NCI-H2107 treated with DMSO at 0.1 percent for 48 hours (cell line): Measurements from ENCODE around the gene MMP14.
A peak's percentile ranks its signal among the peaks of the same experiment; 100 is the strongest.
"Not testable (repeated sequence)": the region's sequence is repeated elsewhere in the genome, so short reads cannot be mapped to it uniquely, and the experiment has no call there.

Source experiments
- DNase-seq: peaks from one replicate; lab custom pipeline; 2025; ENCODE audit not compliant: unreplicated experiment; lab: John Stamatoyannopoulos, UW

The MMP14 gene

DNA sequence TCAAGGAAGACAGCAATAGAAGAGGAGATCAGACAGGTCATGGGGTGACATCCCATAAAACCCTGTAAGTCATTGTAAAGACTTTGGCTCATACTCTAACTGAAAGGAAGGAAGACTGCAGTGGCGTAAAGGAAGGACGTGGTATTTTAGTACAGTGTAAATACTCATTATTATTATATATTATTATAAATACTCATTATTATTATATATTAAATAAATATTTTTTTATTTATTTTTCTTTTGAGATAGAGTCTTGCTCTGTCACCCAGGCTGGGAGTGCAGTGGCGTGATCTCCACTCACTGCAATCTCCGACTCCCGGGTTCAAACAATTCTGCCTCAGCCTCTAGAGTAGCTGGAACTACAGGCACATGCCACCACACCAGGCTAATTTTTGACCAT lies 20.0 kb downstream of the MMP14 start:
- no peak for DNase-seq

DNA sequence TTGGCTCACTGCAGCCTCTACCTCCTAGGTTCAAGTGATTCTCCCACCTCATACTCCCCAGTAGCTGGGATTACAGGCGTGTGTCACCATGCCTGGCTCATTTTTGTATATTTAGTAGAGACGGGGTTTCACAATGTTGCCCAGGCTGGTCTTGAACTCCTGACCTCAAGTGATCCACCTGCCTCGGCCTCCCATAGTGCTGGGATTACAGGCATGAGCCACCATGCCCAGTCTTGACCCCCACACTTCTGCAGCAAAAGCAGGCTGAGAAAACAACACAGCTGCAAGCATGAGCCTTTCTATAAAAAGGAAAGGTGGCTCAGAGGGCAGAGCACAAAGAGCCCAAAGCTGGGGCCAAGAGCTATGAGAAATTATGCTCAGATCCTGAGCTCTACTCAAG lies 24.0 kb downstream of the MMP14 start:
- DNase-seq = not testable (repeated sequence)

DNA sequence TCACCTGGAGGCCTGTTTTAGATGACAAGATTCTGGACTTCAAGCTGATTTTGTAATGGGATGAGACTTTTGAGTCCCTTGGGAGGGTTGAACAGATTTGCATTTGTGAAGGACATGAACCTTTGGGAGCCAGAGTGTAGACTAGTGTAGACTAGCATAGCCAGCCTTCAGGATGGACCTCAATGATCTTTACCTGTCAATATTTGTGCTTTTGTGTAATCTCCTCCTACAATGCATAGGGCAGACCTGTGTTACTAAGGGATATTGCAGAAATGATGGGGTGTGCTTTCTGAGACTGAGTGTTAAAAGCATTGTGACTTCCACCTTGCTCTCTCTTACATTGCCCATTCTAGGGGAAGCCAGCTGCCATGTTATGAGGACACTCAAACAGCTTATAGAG lies 25.3 kb downstream of the MMP14 start:
- DNase-seq = no peak

DNA sequence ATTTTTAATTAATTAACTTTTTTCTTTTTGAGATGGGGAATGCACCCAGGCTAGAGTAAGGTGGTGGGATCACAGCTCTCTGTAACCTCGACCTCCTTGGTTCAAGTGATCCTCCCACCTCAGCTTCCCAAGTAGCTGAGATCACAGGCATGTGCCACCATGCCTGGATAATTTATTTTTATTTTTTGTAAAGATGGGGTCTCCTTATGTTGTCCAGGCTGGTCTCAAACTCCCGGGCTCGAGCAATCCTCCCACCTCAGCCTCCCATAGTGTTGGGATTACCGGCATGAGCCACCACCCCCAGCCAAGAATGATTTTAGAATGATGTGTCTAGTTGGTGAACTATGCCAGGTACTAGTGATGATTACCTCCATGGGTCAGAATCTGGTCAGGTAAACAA lies 28.6 kb downstream of the MMP14 start:
- no peak for DNase-seq

DNA sequence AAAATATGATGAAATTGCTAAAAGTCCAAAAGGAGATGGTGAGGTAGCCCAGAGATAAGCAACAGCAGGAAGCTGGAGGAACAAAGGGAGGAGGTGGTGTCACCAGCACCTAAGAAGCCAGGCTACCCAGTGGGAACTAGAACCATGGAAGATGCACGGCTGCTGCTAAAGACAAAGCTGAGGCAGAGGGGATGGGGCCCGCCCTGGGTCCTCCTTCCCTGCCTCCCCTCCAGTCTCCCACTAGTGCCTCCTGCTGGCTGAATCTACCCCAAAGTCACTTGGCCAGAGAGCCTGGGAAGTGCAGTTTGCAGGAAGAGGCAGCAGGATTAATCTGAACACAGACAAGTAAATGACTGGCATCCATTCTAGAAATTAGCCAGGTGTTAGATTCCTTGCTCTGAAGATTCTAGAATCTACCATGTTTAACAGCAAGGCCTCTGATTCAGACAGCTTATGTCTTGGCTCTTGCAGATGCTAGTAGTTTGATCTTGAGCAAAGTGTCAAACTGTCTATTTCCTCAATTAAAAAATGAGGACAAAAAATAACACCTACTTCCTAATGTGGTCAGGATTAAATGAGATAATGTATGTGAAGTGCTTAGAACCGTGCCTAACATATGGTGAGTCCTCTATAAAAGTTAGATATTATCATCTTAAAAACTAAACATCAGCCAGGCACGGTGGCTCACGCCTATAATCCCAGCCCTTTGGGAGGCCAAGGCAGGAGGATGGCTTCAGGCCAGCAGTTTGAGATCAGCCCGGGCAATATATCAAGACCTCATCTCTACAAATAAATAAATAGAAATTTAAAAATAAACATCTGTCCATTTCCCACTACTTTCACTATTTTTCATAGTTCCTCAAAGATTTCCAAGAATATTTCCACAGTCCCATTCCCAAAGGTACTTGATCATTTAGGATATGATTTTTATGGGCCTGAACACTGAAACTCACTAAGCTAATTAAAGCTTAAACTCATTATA lies 29.3 kb downstream of the MMP14 start:
- DNase-seq = no peak

DNA sequence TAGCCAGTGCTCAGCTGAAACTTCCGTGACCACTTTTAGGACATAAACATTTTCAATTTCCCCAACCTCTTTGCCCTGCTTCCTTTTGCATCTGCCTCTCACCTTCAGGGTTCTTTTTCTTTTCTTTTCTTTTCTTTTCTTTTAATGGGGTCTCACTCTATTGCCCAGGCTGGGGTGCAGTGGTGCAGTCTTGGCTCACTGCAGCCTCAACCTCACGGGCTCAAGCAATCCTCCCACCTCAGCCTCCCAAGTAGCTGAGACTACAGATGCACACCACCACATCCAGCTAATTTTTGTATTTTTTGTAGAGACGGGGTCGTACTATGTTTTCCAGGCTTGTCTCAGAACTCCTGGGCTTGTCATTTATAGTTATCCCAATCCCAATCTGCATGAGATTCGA lies 30.5 kb downstream of the MMP14 start:
- DNase-seq = no peak

DNA sequence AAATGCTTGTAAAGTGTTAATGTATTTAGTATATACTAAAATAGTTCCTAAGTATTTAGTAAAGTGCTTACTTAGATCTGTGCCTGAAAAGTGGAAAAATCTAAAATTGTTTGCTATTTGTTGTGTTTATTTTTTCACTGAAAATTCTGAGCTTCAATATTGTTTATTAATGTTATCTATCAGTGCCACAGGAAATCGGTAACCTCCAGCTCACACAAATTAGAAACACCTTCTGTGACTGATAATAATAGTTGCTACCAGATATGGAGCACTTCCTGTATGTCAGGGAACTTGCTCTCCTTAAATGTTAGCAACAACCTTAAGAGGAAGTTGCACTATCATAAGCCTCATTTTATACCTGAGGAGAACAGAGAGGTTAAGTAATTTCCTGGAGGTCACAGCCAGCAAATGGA lies 34.4 kb downstream of the MMP14 start:
- DNase-seq = no peak

DNA sequence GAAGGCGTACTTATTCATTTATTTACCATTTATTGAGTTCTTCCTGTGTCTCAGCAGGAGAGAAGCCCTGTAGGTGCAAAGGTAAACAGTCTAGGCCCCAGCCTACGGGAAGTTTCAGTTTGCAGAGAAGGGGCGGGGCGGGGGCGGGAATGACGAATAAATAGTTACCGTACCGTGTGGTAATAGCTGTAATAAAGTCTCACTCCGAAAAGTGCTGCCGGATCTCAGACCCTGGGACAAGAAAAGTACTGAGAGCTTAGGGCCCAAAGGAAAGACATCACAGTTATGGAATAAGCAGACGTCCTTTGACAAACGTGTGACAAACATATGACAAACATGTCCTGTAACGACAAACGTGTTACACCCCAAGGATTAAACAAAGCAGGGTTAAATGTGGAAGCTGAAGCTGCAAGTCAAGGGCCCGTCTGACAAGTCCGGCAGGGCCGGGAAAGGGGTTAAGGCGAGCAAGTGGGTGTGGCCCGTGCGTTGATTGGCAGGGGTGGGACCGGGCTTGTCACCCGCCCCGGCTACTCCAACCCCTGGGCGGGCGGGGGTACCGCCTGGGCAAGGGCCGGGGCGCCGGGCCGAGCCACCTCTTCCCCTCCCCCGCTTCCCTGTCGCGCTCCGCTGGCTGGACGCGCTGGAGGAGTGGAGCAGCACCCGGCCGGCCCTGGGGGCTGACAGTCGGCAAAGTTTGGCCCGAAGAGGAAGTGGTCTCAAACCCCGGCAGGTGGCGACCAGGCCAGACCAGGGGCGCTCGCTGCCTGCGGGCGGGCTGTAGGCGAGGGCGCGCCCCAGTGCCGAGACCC lies 35.0 kb downstream of the MMP14 start, which contains the start of gene LRP10:
LRP10 (plus strand) TSS at position 517 of the 809 bp plus-strand sequence. CDS start 564 bp downstream, outside the sequence.
- DNase-seq = peak; percentile 85

DNA sequence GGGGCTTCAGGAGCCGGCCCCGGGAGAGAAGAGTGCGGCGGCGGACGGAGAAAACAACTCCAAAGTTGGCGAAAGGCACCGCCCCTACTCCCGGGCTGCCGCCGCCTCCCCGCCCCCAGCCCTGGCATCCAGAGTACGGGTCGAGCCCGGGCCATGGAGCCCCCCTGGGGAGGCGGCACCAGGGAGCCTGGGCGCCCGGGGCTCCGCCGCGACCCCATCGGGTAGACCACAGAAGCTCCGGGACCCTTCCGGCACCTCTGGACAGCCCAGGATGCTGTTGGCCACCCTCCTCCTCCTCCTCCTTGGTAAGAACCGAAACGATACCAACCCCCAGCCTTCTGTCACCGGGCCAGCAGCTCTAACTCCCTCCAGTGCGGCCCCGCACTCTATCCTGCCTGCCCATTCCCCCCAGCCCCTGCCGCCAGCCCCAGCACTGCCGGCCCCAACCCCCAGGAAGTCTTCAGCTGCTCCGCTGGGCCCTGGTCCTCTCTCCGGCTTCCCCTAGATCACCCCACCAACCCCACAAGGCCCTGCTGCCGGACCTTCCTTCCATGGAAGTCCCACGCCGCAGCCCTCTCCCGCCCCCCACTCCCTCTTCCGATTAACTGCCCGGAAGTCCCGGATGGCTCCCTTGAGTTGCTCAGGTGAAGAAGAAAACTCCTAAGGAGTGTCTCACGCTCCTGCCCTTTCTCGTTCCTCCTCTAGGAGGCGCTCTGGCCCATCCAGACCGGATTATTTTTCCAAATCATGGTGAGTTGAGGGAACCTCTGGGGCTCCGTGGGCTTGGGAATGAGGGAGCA lies 35.8 kb downstream of the MMP14 start:
- DNase-seq = peak; percentile 72

DNA sequence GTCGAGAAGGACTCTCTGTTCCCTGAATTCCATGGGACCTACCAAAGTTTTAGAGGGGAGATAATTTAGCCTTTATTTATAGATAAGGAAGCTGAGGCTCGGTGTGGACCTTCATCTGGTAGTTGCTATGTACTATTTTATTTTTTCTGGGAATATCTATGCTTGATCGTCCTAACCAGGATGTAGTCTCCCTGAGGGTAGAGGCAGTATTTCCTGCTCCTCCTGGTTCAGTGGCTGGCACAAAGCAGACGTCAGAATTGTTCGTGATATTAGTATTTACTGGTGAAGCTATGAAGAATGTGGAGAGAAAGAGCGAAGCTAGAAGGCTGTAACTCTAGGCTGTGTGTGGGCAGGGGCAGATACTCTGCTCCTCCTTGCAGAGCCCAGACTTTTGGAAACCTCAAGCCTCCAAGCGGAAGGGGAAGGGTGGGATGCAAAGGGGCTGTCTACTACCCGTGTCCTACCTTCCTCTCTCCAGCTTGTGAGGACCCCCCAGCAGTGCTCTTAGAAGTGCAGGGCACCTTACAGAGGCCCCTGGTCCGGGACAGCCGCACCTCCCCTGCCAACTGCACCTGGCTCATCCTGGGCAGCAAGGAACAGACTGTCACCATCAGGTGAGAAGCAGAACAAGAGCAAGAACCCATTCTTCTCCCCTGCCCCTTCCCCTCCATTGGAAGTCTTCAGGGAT lies 36.6 kb downstream of the MMP14 start:
- no peak for DNase-seq

DNA sequence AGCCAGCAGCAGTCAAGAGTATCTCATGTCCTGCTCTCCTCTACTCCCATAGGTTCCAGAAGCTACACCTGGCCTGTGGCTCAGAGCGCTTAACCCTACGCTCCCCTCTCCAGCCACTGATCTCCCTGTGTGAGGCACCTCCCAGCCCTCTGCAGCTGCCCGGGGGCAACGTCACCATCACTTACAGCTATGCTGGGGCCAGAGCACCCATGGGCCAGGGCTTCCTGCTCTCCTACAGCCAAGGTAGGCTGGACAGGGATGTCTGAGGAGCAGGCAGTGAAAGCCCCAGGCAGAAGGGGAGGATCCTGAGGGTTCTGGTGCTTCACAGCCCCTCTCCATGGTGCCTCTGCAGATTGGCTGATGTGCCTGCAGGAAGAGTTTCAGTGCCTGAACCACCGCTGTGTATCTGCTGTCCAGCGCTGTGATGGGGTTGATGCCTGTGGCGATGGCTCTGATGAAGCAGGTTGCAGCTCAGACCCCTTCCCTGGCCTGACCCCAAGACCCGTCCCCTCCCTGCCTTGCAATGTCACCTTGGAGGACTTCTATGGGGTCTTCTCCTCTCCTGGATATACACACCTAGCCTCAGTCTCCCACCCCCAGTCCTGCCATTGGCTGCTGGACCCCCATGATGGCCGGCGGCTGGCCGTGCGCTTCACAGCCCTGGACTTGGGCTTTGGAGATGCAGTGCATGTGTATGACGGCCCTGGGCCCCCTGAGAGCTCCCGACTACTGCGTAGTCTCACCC lies 38.8 kb downstream of the MMP14 start:
- no peak for DNase-seq

DNA sequence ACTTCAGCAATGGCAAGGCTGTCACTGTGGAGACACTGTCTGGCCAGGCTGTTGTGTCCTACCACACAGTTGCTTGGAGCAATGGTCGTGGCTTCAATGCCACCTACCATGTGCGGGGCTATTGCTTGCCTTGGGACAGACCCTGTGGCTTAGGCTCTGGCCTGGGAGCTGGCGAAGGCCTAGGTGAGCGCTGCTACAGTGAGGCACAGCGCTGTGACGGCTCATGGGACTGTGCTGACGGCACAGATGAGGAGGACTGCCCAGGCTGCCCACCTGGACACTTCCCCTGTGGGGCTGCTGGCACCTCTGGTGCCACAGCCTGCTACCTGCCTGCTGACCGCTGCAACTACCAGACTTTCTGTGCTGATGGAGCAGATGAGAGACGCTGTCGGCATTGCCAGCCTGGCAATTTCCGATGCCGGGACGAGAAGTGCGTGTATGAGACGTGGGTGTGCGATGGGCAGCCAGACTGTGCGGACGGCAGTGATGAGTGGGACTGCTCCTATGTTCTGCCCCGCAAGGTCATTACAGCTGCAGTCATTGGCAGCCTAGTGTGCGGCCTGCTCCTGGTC lies 39.4 kb downstream of the MMP14 start:
- DNase-seq = no peak

DNA sequence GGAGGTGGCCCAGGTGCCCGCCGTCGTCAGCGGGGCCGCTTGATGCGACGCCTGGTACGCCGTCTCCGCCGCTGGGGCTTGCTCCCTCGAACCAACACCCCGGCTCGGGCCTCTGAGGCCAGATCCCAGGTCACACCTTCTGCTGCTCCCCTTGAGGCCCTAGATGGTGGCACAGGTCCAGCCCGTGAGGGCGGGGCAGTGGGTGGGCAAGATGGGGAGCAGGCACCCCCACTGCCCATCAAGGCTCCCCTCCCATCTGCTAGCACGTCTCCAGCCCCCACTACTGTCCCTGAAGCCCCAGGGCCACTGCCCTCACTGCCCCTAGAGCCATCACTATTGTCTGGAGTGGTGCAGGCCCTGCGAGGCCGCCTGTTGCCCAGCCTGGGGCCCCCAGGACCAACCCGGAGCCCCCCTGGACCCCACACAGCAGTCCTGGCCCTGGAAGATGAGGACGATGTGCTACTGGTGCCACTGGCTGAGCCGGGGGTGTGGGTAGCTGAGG lies 40.7 kb downstream of the MMP14 start:
- no peak for DNase-seq

DNA sequence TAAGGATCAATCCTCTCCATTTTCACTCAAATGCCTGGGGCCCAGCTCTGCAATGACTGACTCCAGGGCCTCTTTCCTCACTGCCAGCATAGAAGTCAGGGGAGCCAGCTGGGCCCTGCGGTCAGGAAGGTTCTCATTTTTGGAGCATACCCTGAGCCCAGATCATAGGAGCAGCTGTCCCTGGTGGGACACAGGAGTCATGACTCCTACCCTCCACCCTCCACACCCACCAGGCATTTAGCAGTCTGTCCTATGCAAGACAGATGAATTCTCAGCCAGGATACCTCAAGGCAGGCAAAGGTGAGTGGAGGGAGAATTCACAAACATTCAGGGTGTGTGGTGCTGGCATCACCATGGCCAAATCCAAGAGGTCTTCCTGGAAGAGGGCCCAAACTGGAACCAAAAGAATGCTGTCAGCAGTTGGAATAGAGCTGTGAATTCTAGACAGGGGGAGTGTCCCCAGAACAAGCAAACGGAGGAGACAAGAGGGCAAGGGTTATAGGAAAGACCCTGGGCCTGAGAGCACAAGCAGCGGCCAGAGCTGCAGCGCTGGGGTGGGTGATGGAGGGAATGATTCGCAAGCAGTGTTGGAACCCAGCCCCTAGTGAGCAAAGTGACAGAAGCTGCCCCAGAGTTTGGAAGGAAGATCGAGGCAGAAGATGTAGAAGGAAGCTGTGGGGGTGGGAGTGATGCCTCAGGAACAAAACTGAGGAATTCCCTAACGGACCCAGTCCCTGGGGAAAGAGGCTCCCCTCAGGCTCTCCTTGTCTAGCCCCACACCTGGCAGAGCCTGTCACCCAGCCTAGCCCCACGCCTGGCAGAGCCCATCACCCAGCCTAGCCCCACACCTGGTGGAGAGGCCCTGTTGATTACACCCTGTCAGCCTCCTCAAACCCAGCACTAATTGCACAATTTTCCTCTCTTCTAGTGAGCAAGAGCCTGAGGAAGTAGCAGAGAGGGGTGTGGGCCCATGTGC lies 42.2 kb downstream of the MMP14 start:
- no peak for DNase-seq

DNA sequence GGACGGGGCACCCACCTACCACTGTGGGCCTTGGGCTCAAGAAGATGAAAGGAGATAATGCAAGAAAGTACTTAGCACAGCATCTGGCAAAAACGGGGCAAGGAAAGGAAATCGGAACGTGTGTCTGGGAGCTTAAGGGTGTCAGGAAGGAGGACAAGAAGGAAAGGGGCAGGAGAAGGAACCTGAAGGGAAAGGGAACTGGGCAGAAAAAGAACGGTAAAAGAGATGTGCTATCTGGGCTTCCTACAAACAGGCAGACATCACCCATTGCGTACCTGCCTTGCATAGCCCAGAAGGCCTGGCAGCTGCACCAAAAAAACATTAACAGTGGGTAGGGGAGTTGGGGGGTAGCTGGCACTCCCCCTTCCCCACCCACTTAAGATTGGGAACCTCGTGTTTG lies 45.7 kb downstream of the MMP14 start:
- DNase-seq = no peak

DNA sequence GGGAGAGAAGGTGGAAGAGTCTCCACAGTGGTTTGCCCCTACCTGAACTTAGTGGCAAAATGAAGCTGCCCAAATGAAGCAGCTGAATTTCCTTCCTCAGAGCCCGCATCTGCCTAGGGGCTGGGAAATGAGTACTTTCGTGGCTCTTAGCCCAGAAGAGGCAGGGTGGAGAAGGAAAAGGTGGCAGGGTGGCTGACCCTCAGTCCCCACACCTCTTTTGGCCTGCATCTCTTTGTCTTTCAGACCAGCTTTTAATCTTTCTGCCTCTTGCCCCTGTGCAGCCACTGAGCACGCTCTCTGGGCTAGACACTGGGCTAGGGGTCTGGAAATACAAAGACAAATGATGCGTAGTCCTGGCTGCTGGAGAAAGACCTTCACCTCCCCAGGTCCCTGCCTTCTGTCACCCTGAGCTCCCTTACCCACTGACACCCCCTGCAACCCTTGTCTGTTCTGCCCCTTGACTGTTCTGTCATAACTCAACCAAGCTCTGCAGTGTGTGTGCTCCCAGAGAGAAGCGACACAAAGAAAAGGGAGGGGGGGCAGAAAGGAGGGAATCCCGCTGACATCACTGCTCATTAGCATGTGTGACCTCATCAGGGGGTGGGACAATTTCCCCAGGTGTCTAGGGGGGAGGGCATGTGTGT lies 46.3 kb downstream of the MMP14 start:
- peak; percentile 75 for DNase-seq

DNA sequence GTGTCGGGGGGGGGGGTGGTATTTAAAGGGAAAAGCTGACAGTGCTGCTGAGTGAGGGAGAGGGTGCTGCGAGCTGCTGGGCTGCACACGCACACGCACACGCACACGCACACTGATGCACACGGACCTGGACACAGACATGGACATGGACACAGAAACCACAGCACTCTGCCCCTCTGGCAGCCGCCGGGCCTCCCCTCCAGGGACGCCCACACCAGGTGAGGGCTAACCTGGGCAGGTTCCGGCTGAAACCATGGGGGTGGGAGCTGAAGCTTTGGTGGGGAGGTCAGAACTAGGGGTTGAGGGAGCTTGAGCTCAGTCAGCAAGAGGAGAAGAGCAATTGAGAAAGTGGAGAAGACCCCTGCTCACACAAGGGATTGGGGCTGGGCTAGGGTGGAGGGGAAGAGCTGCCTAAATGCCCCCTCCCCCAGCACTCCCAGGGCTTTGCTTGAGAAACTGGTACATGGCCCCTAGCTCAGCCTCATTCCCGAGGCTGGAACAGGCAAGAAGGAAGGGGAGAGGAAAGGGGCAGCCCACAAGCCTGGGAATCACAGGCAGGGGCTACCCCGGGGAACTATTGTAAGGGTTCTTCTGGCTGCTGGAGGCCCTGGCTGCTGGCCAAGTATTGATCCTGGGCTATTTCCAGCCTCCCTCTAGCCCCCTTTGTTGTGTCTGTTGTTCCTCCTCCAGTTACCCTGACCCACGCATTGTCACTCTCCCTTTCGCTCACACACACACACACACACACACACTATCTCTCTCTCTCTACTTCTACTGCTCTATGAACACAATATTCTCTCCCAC lies 47.0 kb downstream of the MMP14 start, which contains the start of gene REM2:
REM2 (plus strand) TSS at position 50 of the 804 bp plus-strand sequence; CDS start at position 116, 66 bp downstream.
- peak; percentile 76 for DNase-seq
